ENCODE measurements around the gene NOTCH4. TPM values are rescaled to one million over a fixed set of nuclear protein-coding genes. Genes with fewer than 3 reads are reported as not detected.

Gene NOTCH4
- total and polyA plus RNA-seq, 2 of the 4 experiments (the other 2 are of a cell fraction): 0.96 to 1.3 TPM

- no CpG with 5 or more reads among the region's 3 CpGs for WGBS, 2 experiments (ENCODE audit: extremely low coverage in 2 of 2, insufficient read length in 1 of 2)
- Histone ChIP-seq H3K23ac (ENCODE audit: low read depth, low read length) (no peak overlapping the region), H3K4me2 (ENCODE audit: low read depth, low read length) (no peak overlapping the region), H2BK15ac (ENCODE audit: low read depth, low read length) (no peak overlapping the region), H2BK5ac (ENCODE audit: low read depth, low read length, poor library complexity, severe bottlenecking) (no peak overlapping the region), H3K18ac (ENCODE audit: low read depth, low read length) (no peak overlapping the region), H2AK9ac (replicated peaks; ENCODE audit: low read depth, low read length, poor library complexity) (no peak overlapping the region), H4K91ac (ENCODE audit: insufficient read depth, low read depth, low read length) (no peak overlapping the region), H3K9me1 (ENCODE audit: insufficient read depth, low read length) (peaks cover 15% of the 10 kb centered on the region), H3K14ac (replicated peaks; ENCODE audit: low read depth, low read length) (no peak overlapping the region), H3K27me3 (ENCODE audit: control insufficient read depth, insufficient read depth, low read length) (no peaks in the 10 kb centered on the region), H4K20me1 (ENCODE audit: insufficient read depth, low read length) (peaks cover under 1% of the 10 kb centered on the region; the same call in 1 of the 2 replicates), H3K4ac (ENCODE audit: low read depth, low read length) (no peak overlapping the region), H3K9me3 (ENCODE audit: control insufficient read depth, insufficient read depth, low read length) (no peaks in the 10 kb centered on the region), H2AFZ (replicated peaks; ENCODE audit: low read length, poor library complexity) (no peak overlapping the region), H3K4me1 (ENCODE audit: control insufficient read depth, insufficient read depth, low read length) (no peaks in the 10 kb centered on the region), H3K36me3 (ENCODE audit: control insufficient read depth, insufficient read depth, low read length) (peaks cover 38% of the 10 kb centered on the region), H4K8ac (ENCODE audit: low read depth in 2 of 2, low read length in 2 of 2) (no peak overlapping the region), H2BK120ac (ENCODE audit: low read depth, low read length) (no peak overlapping the region), H3K56ac (ENCODE audit: extremely low read depth, insufficient read depth, low read length) (no peak overlapping the region), H2BK20ac (ENCODE audit: low read depth, low read length) (no peak overlapping the region), H3K79me1 (ENCODE audit: low read depth in 1 of 2, low read length in 2 of 2) (peaks cover 18 to 44% of the 10 kb centered on the region in 2 experiments), H3K9ac (ENCODE audit: low read depth, low read length) (no peak overlapping the region), H3K4me3 (ENCODE audit: insufficient read depth, low read depth, low read length) (no peak overlapping the region), H2AK5ac (ENCODE audit: low read depth, low read length) (no peak overlapping the region), H4K5ac (ENCODE audit: low read depth, low read length) (no peak overlapping the region), H3K27ac (ENCODE audit: insufficient read depth, low read length) (no peak overlapping the region)
- no TSS peak for BruUV-seq (replicated peaks)
- CTCF ChIA-PET: no interaction called here
- no peak for TF ChIP-seq MXI1 (IDR thresholded peaks at IDR 0.05; ENCODE audit: borderline replicate concordance, low read depth, low read length)
- TF ChIP-seq SMC3 (IDR thresholded peaks at IDR 0.05; ENCODE audit: low read depth, low read length): no peak
- no peak for TF ChIP-seq MAZ (IDR thresholded peaks at IDR 0.05; ENCODE audit: borderline replicate concordance, low read depth, low read length)
- TF ChIP-seq RFX5 (IDR thresholded peaks at IDR 0.05; ENCODE audit: low read depth, low read length): no peak
- no peak for TF ChIP-seq RAD21 (IDR thresholded peaks at IDR 0.05; ENCODE audit: low read length)
- TF ChIP-seq POLR2A (IDR thresholded peaks at IDR 0.05; ENCODE audit: low read depth, low read length): no peak
- POLR2A ChIA-PET (ENCODE audit: unreplicated experiment): no interaction called here
- dilution Hi-C loops (cut with HindIII; ENCODE audit: low sequenced_read_pairs, unreplicated experiment) (no loop called here), intact Hi-C loops (cut with micrococcal nuclease) (no loop called here), in situ Hi-C loops (cut with MboI; ENCODE audit: low sequenced_read_pairs) (loop anchor here (25.0 kb wide), 1 partner anchor 779 kb away; the partner anchor contains the start of genes BRD2 and HLA-DMA)
- ATAC-seq (ENCODE audit: low read depth) (no peak), DNase-seq (no peak)
Measured at GRCh38 chr6:32183030-32183429, 40.8 kb downstream of the NOTCH4 start.
